ENCODE results near the gene PIGW.

DNA sequence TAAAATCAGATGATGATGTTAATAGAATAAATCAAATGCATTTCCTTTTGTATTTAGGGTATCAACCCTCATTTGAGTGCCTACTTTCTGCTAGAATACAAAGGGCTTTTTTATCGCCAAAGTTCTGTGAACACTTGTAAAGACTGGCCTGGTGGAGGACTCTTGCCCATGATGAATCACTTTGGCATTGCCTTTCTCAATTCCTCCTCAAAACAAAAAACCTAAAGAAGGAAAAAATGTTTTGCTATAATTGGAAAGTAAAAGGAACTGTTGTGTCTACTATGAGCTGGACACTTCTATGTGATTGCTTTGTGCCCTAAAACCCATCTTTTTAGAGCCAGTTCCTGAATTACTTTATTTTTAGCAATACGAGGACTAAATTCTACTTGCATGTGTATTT lies 43.9 kb downstream of the PIGW start:
- TF ChIP-seq EZH2 (IDR thresholded peaks at IDR 0.05; ENCODE audit: insufficient read depth, poor library complexity, severe bottlenecking): no peak
- no peak for TF ChIP-seq EZH2phosphoT487 (IDR thresholded peaks at IDR 0.05; ENCODE audit: insufficient read depth, low read depth)
